IMR-90 (cell line): Measurements from ENCODE around the gene EPHA5. TPM values are rescaled to one million over a fixed set of nuclear protein-coding genes. Genes with fewer than 3 reads are reported as not detected.

ENCODE experiments used
- ATAC-seq: fragments of 200-7000 bp; cut with Tn5 transposase; 2 replicates; pipeline ENCODE4 v1.9.1; 2020; ENCODE audit warnings: low read depth, mild to moderate bottlenecking, moderate library complexity
- BruUV-seq: library from RNA; stranded (reverse); fragments of 400-500 nt; replicated peaks from 2 replicates; lab custom pipeline; 2021; lab: Mats Ljungman, UMichigan
- CTCF ChIA-PET: fragments of 300-600 bp; formaldehyde crosslinking; extraction: SDS; loops from one replicate; lab custom pipeline; 2021; ENCODE audit warnings: antibody characterized with exemption; lab: Yijun Ruan, JAX
- POLR2A ChIA-PET: fragments of 300-600 bp; sonication (Branson Sonifier 250); formaldehyde crosslinking; loops from one replicate; lab custom pipeline; 2022; ENCODE audit warnings: antibody characterized with exemption; ENCODE audit not compliant: unreplicated experiment; lab: Charles Lee
- DNase-seq: peaks from one replicate; pipeline ENCODE4 v3.0.0; 2013
- H2AFZ ChIP-seq: replicated peaks from 2 replicates; pipeline ENCODE3; 2013; ENCODE audit warnings: low read length, mild to moderate bottlenecking; ENCODE audit not compliant: poor library complexity
- H2AK5ac ChIP-seq: 2 replicates; pipeline ENCODE4 v1.6.1; 2013; ENCODE audit warnings: low read depth, low read length, inconsistent platforms
- H2AK9ac ChIP-seq: replicated peaks from 2 replicates; pipeline ENCODE3; 2013; ENCODE audit warnings: mild to moderate bottlenecking, low read depth, low read length, moderate library complexity; ENCODE audit not compliant: poor library complexity
- H2BK120ac ChIP-seq: 2 replicates; pipeline ENCODE4 v1.6.1; 2013; ENCODE audit warnings: low read depth, low read length, inconsistent platforms
- H2BK15ac ChIP-seq: 3 replicates; pipeline ENCODE4 v1.6.1; 2013; ENCODE audit warnings: low read depth, low read length, inconsistent platforms
- H2BK20ac ChIP-seq: 2 replicates; pipeline ENCODE4 v1.6.1; 2013; ENCODE audit warnings: low read depth, mild to moderate bottlenecking, inconsistent platforms, low read length, moderate library complexity
- H2BK5ac ChIP-seq: 2 replicates; pipeline ENCODE4 v1.6.1; 2013; ENCODE audit warnings: mild to moderate bottlenecking, low read depth, low read length, inconsistent platforms; ENCODE audit not compliant: poor library complexity, severe bottlenecking
- H3K14ac ChIP-seq: replicated peaks from 2 replicates; pipeline ENCODE4 v1.6.1; 2013; ENCODE audit warnings: low read depth, low read length, inconsistent platforms
- H3K18ac ChIP-seq: 2 replicates; pipeline ENCODE4 v1.6.1; 2013; ENCODE audit warnings: low read depth, low read length, control low read depth
- H3K23ac ChIP-seq: 2 replicates; pipeline ENCODE4 v1.6.1; 2013; ENCODE audit warnings: low read depth, low read length, inconsistent platforms
- H3K27ac ChIP-seq: 2 replicates; pipeline ENCODE4 v1.5.1; 2013; ENCODE audit warnings: mild to moderate bottlenecking, control low read depth, low read length; ENCODE audit not compliant: insufficient read depth
- H3K27me3 ChIP-seq: 2 replicates; pipeline ENCODE4 v1.6.1; 2013; ENCODE audit warnings: low read length; ENCODE audit not compliant: control insufficient read depth, insufficient read depth
- H3K36me3 ChIP-seq: 2 replicates; pipeline ENCODE4 v1.6.1; 2013; ENCODE audit warnings: low read length, mixed read lengths; ENCODE audit not compliant: control insufficient read depth, insufficient read depth
- H3K4ac ChIP-seq: 2 replicates; pipeline ENCODE4 v1.6.1; 2013; ENCODE audit warnings: low read depth, low read length, inconsistent platforms
- H3K4me1 ChIP-seq: 2 replicates; pipeline ENCODE4 v1.6.1; 2013; ENCODE audit warnings: low read length, mixed read lengths; ENCODE audit not compliant: control insufficient read depth, insufficient read depth
- H3K4me2 ChIP-seq: 2 replicates; pipeline ENCODE4 v1.6.1; 2013; ENCODE audit warnings: low read depth, mild to moderate bottlenecking, control low read depth, low read length, moderate library complexity
- H3K4me3 ChIP-seq: 2 replicates; pipeline ENCODE4 v1.5.1; 2013; ENCODE audit warnings: low read depth, mild to moderate bottlenecking, control low read depth, low read length, moderate library complexity; ENCODE audit not compliant: insufficient read depth
- H3K56ac ChIP-seq: 2 replicates; pipeline ENCODE4 v1.6.1; 2013; ENCODE audit warnings: low read length, inconsistent platforms; ENCODE audit not compliant: insufficient read depth; ENCODE audit errors: extremely low read depth
- H3K79me1 ChIP-seq, 2 experiments: 2 replicates each; pipeline ENCODE4 v1.6.1; 2013; ENCODE audit warnings: low read length in 2 of 2, inconsistent platforms in 1 of 2, low read depth in 1 of 2
- H3K9ac ChIP-seq: 2 replicates; pipeline ENCODE4 v1.6.1; 2013; ENCODE audit warnings: low read depth, low read length, control low read depth
- H3K9me1 ChIP-seq: 2 replicates; pipeline ENCODE4 v1.6.1; 2013; ENCODE audit warnings: low read length, inconsistent platforms; ENCODE audit not compliant: insufficient read depth
- H3K9me3 ChIP-seq: 2 replicates; pipeline ENCODE4 v1.6.1; 2013; ENCODE audit warnings: low read length; ENCODE audit not compliant: control insufficient read depth, insufficient read depth
- H4K20me1 ChIP-seq: 2 replicates; pipeline ENCODE4 v1.6.1; 2013; ENCODE audit warnings: low read length, inconsistent platforms; ENCODE audit not compliant: insufficient read depth
- H4K5ac ChIP-seq: 2 replicates; pipeline ENCODE4 v1.6.1; 2013; ENCODE audit warnings: mild to moderate bottlenecking, low read depth, low read length, control low read depth
- H4K8ac ChIP-seq, 2 experiments: 2 replicates each; pipeline ENCODE4 v1.6.1; 2013; ENCODE audit warnings: low read depth in 2 of 2, low read length in 2 of 2, control low read depth in 1 of 2, inconsistent platforms in 1 of 2
- H4K91ac ChIP-seq: 2 replicates; pipeline ENCODE4 v1.6.1; 2013; ENCODE audit warnings: low read depth, low read length, inconsistent platforms; ENCODE audit not compliant: insufficient read depth
- CHD1 ChIP-seq: IDR thresholded peaks from 2 replicates; pipeline ENCODE4 v1.6.1; 2012; ENCODE audit warnings: low read depth, low read length, improper control_type of control experiment
- CTCF ChIP-seq: conservative IDR thresholded peaks from 2 replicates; pipeline ENCODE4 v1.5.1; 2012; ENCODE audit warnings: mild to moderate bottlenecking, low read depth, low read length, improper control_type of control experiment
- MAFK ChIP-seq: IDR thresholded peaks from 2 replicates; pipeline ENCODE4 v1.6.1; 2012; ENCODE audit warnings: low read depth, low read length, improper control_type of control experiment
- MAZ ChIP-seq: IDR thresholded peaks from 2 replicates; pipeline ENCODE4 v1.6.1; 2012; ENCODE audit warnings: low read depth, mild to moderate bottlenecking, low read length, improper control_type of control experiment, moderate library complexity, borderline replicate concordance
- POLR2A ChIP-seq: IDR thresholded peaks from 2 replicates; pipeline ENCODE4 v1.6.1; 2012; ENCODE audit warnings: mild to moderate bottlenecking, low read depth, low read length
- WGBS, 2 experiments: methylation state at CpG; one replicate each; pipeline versions ENCODE4 v1.1.5 to v1.1.7; 2013; ENCODE audit warnings: missing lambda C conversion rate in 2 of 2; ENCODE audit not compliant: insufficient read length in 1 of 2; ENCODE audit errors: extremely low coverage in 2 of 2; 5-methylcytosine and 5-hydroxymethylcytosine counted together
- dilution Hi-C: fragments of 300-500 bp; cut with HindIII; formaldehyde crosslinking; loops from one replicate; pipeline ENCODE4 v1.14.3; 2018; ENCODE audit warnings: low sequenced_read_pairs; ENCODE audit not compliant: unreplicated experiment
- in situ Hi-C: fragments of 300-500 bp; cut with MboI; formaldehyde crosslinking; loops from 3 replicates; pipeline ENCODE4 v1.14.3; 2019; ENCODE audit warnings: low sequenced_read_pairs, inconsistent platforms, mixed read lengths
- intact Hi-C: fragments of 100-400 bp; cut with micrococcal nuclease; formaldehyde crosslinking; loops from 2 replicates; pipeline ENCODE4 v1.10.0; 2022
- polyA plus RNA-seq, 3 experiments: library from polyadenylated mRNA; depleted of rRNA; stranded (reverse); fragments of >200 nt; gene quantifications; 2 replicates each; pipeline ENCODE4 v1.2.3, GENCODE V29; 2012; ENCODE audit warnings: low replicate concordance in 1 of 3
- total RNA-seq: library from RNA; depleted of rRNA; stranded (reverse); fragments of >200 nt; gene quantifications from 2 replicates; pipeline ENCODE4 v1.2.3, GENCODE V29; 2012

The EPHA5 gene
- total and polyA plus RNA-seq, 2 of the 4 experiments (the other 2 are of a cell fraction) = 0.07 to 0.18 TPM

- Histone ChIP-seq H3K4ac (no peak overlapping the region), H2BK20ac (no peak overlapping the region), H3K4me3 (no peak overlapping the region), H3K4me1 (no peaks in the 10 kb centered on the region), H3K56ac (no peak overlapping the region), H3K9me3 (peaks cover 2% of the 10 kb centered on the region; the same call in 1 of the 2 replicates), H2AFZ (no peak overlapping the region), H2AK5ac (no peak overlapping the region), H2BK15ac (no peak overlapping the region), H3K4me2 (no peak overlapping the region), H3K9ac (no peak overlapping the region), H3K14ac (no peak overlapping the region), H3K36me3 (no peaks in the 10 kb centered on the region), H3K79me1 (no peaks in the 10 kb centered on the region), H3K18ac (no peak overlapping the region), H3K27me3 (no peaks in the 10 kb centered on the region), H2BK5ac (no peak overlapping the region), H3K9me1 (no peaks in the 10 kb centered on the region), H2BK120ac (no peak overlapping the region), H4K20me1 (no peaks in the 10 kb centered on the region), H4K8ac (no peak overlapping the region), H3K23ac (no peak overlapping the region), H4K91ac (no peak overlapping the region), H3K27ac (no peak overlapping the region), H2AK9ac (no peak overlapping the region), H4K5ac (no peak overlapping the region)
- DNase-seq (no peak), ATAC-seq (no peak)
- ChIA-PET POLR2A (no interaction called here), CTCF (no interaction called here)
- in situ Hi-C loops = no loop called here
- no CpG with 5 or more reads among the region's 1 CpG for WGBS, 2 experiments
- BruUV-seq = no TSS peak
- intact Hi-C loops = no loop called here
- dilution Hi-C loops = no loop called here
- TF ChIP-seq MAFK = peak; percentile 61
- TF ChIP-seq CTCF = no peak
- no peak for TF ChIP-seq MAZ
- no peak for TF ChIP-seq CHD1
- TF ChIP-seq POLR2A = no peak
Measured at GRCh38 chr4:65604515-65604914, 65.8 kb downstream of the EPHA5 start.
